BE2C (cell line): ENCODE measurements around the gene LRIF1.

Experiments used
- DNase-seq: peaks from one replicate; pipeline ENCODE4 v3.0.0-alpha.2; 2020
- H3K27me3 ChIP-seq: fragments of 250-450 bp; sonication (Bioruptor Pico); 2 replicates; pipeline ENCODE4 v1.5.1; 2020; ENCODE audit warnings: mild to moderate bottlenecking
- H3K36me3 ChIP-seq: fragments of 250-450 bp; sonication (Bioruptor Pico); 2 replicates; pipeline ENCODE4 v1.5.1; 2020; ENCODE audit warnings: mild to moderate bottlenecking
- H3K4me1 ChIP-seq: fragments of 250-450 bp; sonication (Bioruptor Pico); 2 replicates; pipeline ENCODE4 v1.5.1; 2020
- H3K4me3 ChIP-seq: 2 replicates; pipeline ENCODE4 v1.5.1; 2011; ENCODE audit warnings: low read depth, low read length
- H3K9me3 ChIP-seq: fragments of 250-450 bp; sonication (Bioruptor Pico); 2 replicates; pipeline ENCODE4 v1.5.1; 2020
- CTCF ChIP-seq: IDR thresholded peaks from 2 replicates; pipeline ENCODE4 v1.5.1; 2012; ENCODE audit warnings: mild to moderate bottlenecking, low read depth, low read length

The LRIF1 gene

GRCh38 chr1:110990541-110990940 lies 26.8 kb upstream of the LRIF1 start:
- Histone ChIP-seq H3K4me1 (no peaks in the 10 kb centered on the region), H3K36me3 (no peaks in the 10 kb centered on the region), H3K9me3 (no peaks in the 10 kb centered on the region), H3K4me3 (no peak overlapping the region), H3K27me3 (no peaks in the 10 kb centered on the region; the same call in 1 of the 2 replicates)
- DNase-seq = no peak
- TF ChIP-seq CTCF = no peak

- H3K4me3 ChIP-seq = no peak overlapping the region
- H3K4me1 ChIP-seq = no peaks in the 10 kb centered on the region
- no peaks in the 10 kb centered on the region for H3K9me3 ChIP-seq
- H3K36me3 ChIP-seq = no peaks in the 10 kb centered on the region
- H3K27me3 ChIP-seq = no peaks in the 10 kb centered on the region; the same call in 1 of the 2 replicates
- no peak for TF ChIP-seq CTCF
- DNase-seq = no peak
Observed at GRCh38 chr1:110986407-110986891, 22.7 kb upstream of the LRIF1 start.

GRCh38 chr1:110982320-110982719 lies 18.6 kb upstream of the LRIF1 start:
- H3K27me3 ChIP-seq = no peaks in the 10 kb centered on the region; the same call in 1 of the 2 replicates
- no peak overlapping the region for H3K4me3 ChIP-seq
- no peaks in the 10 kb centered on the region for H3K9me3 ChIP-seq
- no peaks in the 10 kb centered on the region for H3K36me3 ChIP-seq
- DNase-seq = no peak
- TF ChIP-seq CTCF = no peak
- H3K4me1 ChIP-seq = no peaks in the 10 kb centered on the region

- no peak for TF ChIP-seq CTCF
- DNase-seq = no peak
- H3K4me3 ChIP-seq = no peak overlapping the region
- no peaks in the 10 kb centered on the region for H3K9me3 ChIP-seq
- no peaks in the 10 kb centered on the region for H3K27me3 ChIP-seq
- H3K36me3 ChIP-seq = no peaks in the 10 kb centered on the region
- H3K4me1 ChIP-seq = no peaks in the 10 kb centered on the region
Observed at GRCh38 chr1:110979154-110979553, 15.4 kb upstream of the LRIF1 start.

GRCh38 chr1:110976089-110976488 lies 12.4 kb upstream of the LRIF1 start:
- no peak for DNase-seq

More at GRCh38 chr1:110976089-110976488, 12.4 kb upstream of the LRIF1 start:
- no peaks in the 10 kb centered on the region for H3K9me3 ChIP-seq
- no peaks in the 10 kb centered on the region for H3K4me1 ChIP-seq
- no peaks in the 10 kb centered on the region for H3K36me3 ChIP-seq
- H3K27me3 ChIP-seq = no peaks in the 10 kb centered on the region; the same call in 1 of the 2 replicates
- no peak overlapping the region for H3K4me3 ChIP-seq
- TF ChIP-seq CTCF = no peak
